Adrenal gland (tissue), 12 donors: ENCODE results near the gene JAGN1. TPM values are rescaled to one million over a fixed set of nuclear protein-coding genes. Genes with fewer than 3 reads are reported as not detected.
A peak's percentile ranks its signal among the peaks of the same experiment; 100 is the strongest.

Experiments
- DNase-seq, 7 donors: peaks; one replicate each; pipeline ENCODE4 v3.0.0-alpha.2; 2019 to 2020
- H3K27ac ChIP-seq, 5 donors: fragments of 200-600 bp; sonication (generic) in 4 of 5; 1 replicate in 3 of 5; 2 replicates in 2 of 5; pipeline versions ENCODE4 v1.5.1 to v1.8.0; 2016 to 2020; ENCODE audit warnings: mild to moderate bottlenecking in 1 of 5
- H3K27me3 ChIP-seq: fragments of 200-600 bp; 2 replicates; pipeline ENCODE4 v1.8.0; 2021
- H3K36me3 ChIP-seq, 2 donors: fragments of 200-600 bp; replicated peaks in 1 of 2; 1 replicate in 1 of 2; 2 replicates in 1 of 2; pipeline versions ENCODE4 v1.5.1 to v1.8.0; 2018 to 2022
- H3K4me1 ChIP-seq, 2 donors: fragments of 200-600 bp; replicated peaks in 1 of 2; 1 replicate in 1 of 2; 2 replicates in 1 of 2; pipeline versions ENCODE4 v1.5.1 to v1.8.0; 2018 to 2021
- H3K4me3 ChIP-seq, 4 donors: fragments of 200-600 bp; sonication (generic) in 3 of 4; one replicate each; pipeline ENCODE4 v1.5.1; 2016 to 2018
- H3K9me3 ChIP-seq, 3 donors: fragments of 200-600 bp; sonication (generic) in 1 of 3; replicated peaks in 1 of 3; 1 replicate in 2 of 3; 2 replicates in 1 of 3; pipeline versions ENCODE4 v1.5.1 to v1.8.0; 2016 to 2021
- CTCF ChIP-seq, 6 experiments: fragments of 450-650 bp in 4 of 6; fragments of 200-600 bp in 2 of 6; sonication (generic) in 1 of 6; IDR thresholded peaks; 1 replicate in 5 of 6; 2 replicates in 1 of 6; pipeline versions ENCODE4 v1.5.1 to v1.8.0; 2016 to 2021; ENCODE audit warnings: antibody characterized with exemption in 6 of 6, mild to moderate bottlenecking in 2 of 6, moderate library complexity in 1 of 6
- POLR2A ChIP-seq, 2 donors: fragments of 450-650 bp; IDR thresholded peaks; one replicate each; pipeline ENCODE4 v1.6.1; 2017; ENCODE audit warnings: antibody characterized with exemption in 2 of 2, mild to moderate bottlenecking in 2 of 2, moderate library complexity in 1 of 2
- WGBS, 4 donors: extraction: QIAGEN DNeasy Blood & Tissue Kit in 2 of 4; methylation state at CpG; one replicate each; pipeline versions ENCODE4 v1.1.5 to v1.1.7; 2013 to 2017; 5-methylcytosine and 5-hydroxymethylcytosine counted together
- intact Hi-C, 2 donors: fragments of 100-400 bp; cut with DNase I; formaldehyde crosslinking; loops; one replicate each; pipeline versions ENCODE4 v1.14.1 to v1.15.0; 2022 to 2023
- polyA plus RNA-seq, 3 donors: library from polyadenylated mRNA; stranded (reverse); fragments of 200-250 nt in 2 of 3; fragments of 350-450 nt in 1 of 3; fragmentation: Illumina TruSeq in 1 of 3; extraction: RNeasy Lipid Tissue Mini Kit (QIAGEN cat#74804) in 1 of 3; gene quantifications; one replicate each; pipeline ENCODE4 v1.2.3, GENCODE V29; 2013 to 2014
- total RNA-seq, 9 donors: library from RNA; depleted of rRNA in 4 of 9; stranded (reverse); fragments of >200 nt in 4 of 9; fragments of 120-200 nt in 1 of 9; fragmentation: NEBNext Ultra II Directional in 1 of 9; extraction: Animal tissue kit (Norgen Biotek cat#: 25700) in 1 of 9; gene quantifications; one replicate each; pipeline versions ENCODE4 v1.1.0 to v1.2.4, GENCODE V29; 2013 to 2023
- donor health status: healthy with polysubstance abuse.
- donor health status: Bipolar disorder and iron deficiency.
- donor health status: DM: yes; HTN: yes; CAD: no.
- donor health status: DM: no; HTN: no; CAD: no.
- donor health status: DM: no; HTN: no; CAD: no.
- donor health status: DM: yes; HTN: yes; CAD: no.

JAGN1 gene
- total and polyA plus RNA-seq, 12 donors: 31.4 to 116 (median 60.7) TPM

GRCh38 chr3:9908286-9908685, 17.9 kb downstream of the JAGN1 start:
- intact Hi-C loops: no loop called here
- TF ChIP-seq POLR2A (IDR thresholded peaks at IDR 0.05) (no peak), CTCF (IDR thresholded peaks at IDR 0.05) (no peak)

GRCh38 chr3:9909221-9910013, 19.0 kb downstream of the JAGN1 start:
- peaks cover under 1 to 23% of the 10 kb centered on the region in 2 donors for H3K4me1 ChIP-seq
- no peaks in the 10 kb centered on the region for H3K36me3 ChIP-seq
- no peak overlapping the region for H3K4me3 ChIP-seq
- H3K27ac ChIP-seq: no peak overlapping the region
- no peak for DNase-seq
- no peaks in the 10 kb centered on the region for H3K9me3 ChIP-seq
- intact Hi-C loops: no loop called here
- 87 to 97% (median 92%) methylated on average over 7 of the region's 7 CpGs for WGBS, 4 donors
- TF ChIP-seq CTCF (IDR thresholded peaks at IDR 0.05): no peak
- TF ChIP-seq POLR2A (IDR thresholded peaks at IDR 0.05): no peak
- H3K27me3 ChIP-seq: no peaks in the 10 kb centered on the region

More at GRCh38 chr3:9908286-9908685, 17.9 kb downstream of the JAGN1 start:
- Histone ChIP-seq H3K27me3 (no peaks in the 10 kb centered on the region), H3K27ac (no peak overlapping the region), H3K9me3 (no peaks in the 10 kb centered on the region), H3K4me3 (no peak overlapping the region), H3K4me1 (peaks cover 0 to 12% of the 10 kb centered on the region in 2 donors), H3K36me3 (no peaks in the 10 kb centered on the region)
- no peak for DNase-seq
- WGBS, 4 donors: 79 to 100% (median 97%) methylated on average over 2 to 3 of the region's 3 CpGs

- intact Hi-C loops: no loop called here
- 83 to 96% (median 90%) methylated on average over 8 of the region's 8 CpGs for WGBS, 4 donors
- Histone ChIP-seq H3K4me3 (no peak overlapping the region), H3K4me1 (peaks cover 20 to 42% of the 10 kb centered on the region in 2 donors), H3K27ac (peak overlapping the region in 1 of 5 donors; percentile 65), H3K36me3 (no peaks in the 10 kb centered on the region), H3K9me3 (no peaks in the 10 kb centered on the region), H3K27me3 (no peaks in the 10 kb centered on the region)
- TF ChIP-seq POLR2A (IDR thresholded peaks at IDR 0.05): no peak
- no peak for TF ChIP-seq CTCF (IDR thresholded peaks at IDR 0.05)
- no peak for DNase-seq
Observed at GRCh38 chr3:9911863-9912262, 21.5 kb downstream of the JAGN1 start.

GRCh38 chr3:9912294-9912935, 22.0 kb downstream of the JAGN1 start:
- H3K36me3 ChIP-seq: no peaks in the 10 kb centered on the region
- DNase-seq: peak in 2 of 7 donors; percentile 32 to 61
- no peak overlapping the region for H3K4me3 ChIP-seq
- no peaks in the 10 kb centered on the region for H3K9me3 ChIP-seq
- H3K4me1 ChIP-seq: peaks cover 23 to 47% of the 10 kb centered on the region in 2 donors
- peak overlapping the region in 3 of 5 donors; percentile 27 to 65 (median 29) for H3K27ac ChIP-seq
- intact Hi-C loops: no loop called here
- TF ChIP-seq CTCF (IDR thresholded peaks at IDR 0.05) (peak in 1 of 6 experiments; percentile 3), POLR2A (IDR thresholded peaks at IDR 0.05) (peak in 1 of 2 donors; percentile 27)
- WGBS, 4 donors: 44 to 65% (median 54%) methylated on average over 6 to 7 of the region's 7 CpGs
- H3K27me3 ChIP-seq: no peaks in the 10 kb centered on the region
